Adrenal gland (tissue), 5 donors: ENCODE measurements around the gene ABCA5.

ENCODE experiments used
- CTCF ChIP-seq, 6 experiments: fragments of 450-650 bp in 4 of 6; fragments of 200-600 bp in 2 of 6; sonication (generic) in 1 of 6; IDR thresholded peaks; 1 replicate in 5 of 6; 2 replicates in 1 of 6; pipeline versions ENCODE4 v1.5.1 to v1.8.0; 2016 to 2021; ENCODE audit warnings: antibody characterized with exemption in 6 of 6, mild to moderate bottlenecking in 2 of 6, moderate library complexity in 1 of 6
- POLR2A ChIP-seq, 2 donors: fragments of 450-650 bp; IDR thresholded peaks; one replicate each; pipeline ENCODE4 v1.6.1; 2017; ENCODE audit warnings: antibody characterized with exemption in 2 of 2, mild to moderate bottlenecking in 2 of 2, moderate library complexity in 1 of 2
- donor health status: DM: no; HTN: no; CAD: no.

- no peak for TF ChIP-seq CTCF (IDR thresholded peaks at IDR 0.05)
- TF ChIP-seq POLR2A (IDR thresholded peaks at IDR 0.05), result no peak
These were observed 34.2 kb upstream of the ABCA5 start for GRCh38 chr17:69361156-69361555.
